HEK293 (cell line): ENCODE data around the gene TNFRSF1A.
A peak's percentile ranks its signal among the peaks of the same experiment; 100 is the strongest.

ENCODE experiments used
- CTCF ChIA-PET: fragments of 350-600 bp; formaldehyde crosslinking; extraction: SDS; loops from one replicate; lab custom pipeline; 2021; ENCODE audit warnings: antibody characterized with exemption; lab: Yijun Ruan, JAX
- POLR2A ChIA-PET: fragments of 300-600 bp; formaldehyde crosslinking; extraction: SDS; loops from one replicate; lab custom pipeline; 2020; ENCODE audit warnings: antibody characterized with exemption, inconsistent platforms; lab: Yijun Ruan, JAX
- H3K27ac ChIP-seq: fragments of 200-500 bp; sonication (Bioruptor generic); 2 replicates; pipeline ENCODE4 v1.5.1; 2014; ENCODE audit warnings: low read depth, low read length, control low read depth, inconsistent platforms; ENCODE audit errors: extremely low read depth
- H3K36me3 ChIP-seq, 2 experiments: fragments of 200-500 bp in 1 of 2; sonication (Bioruptor generic) in 1 of 2; 1 replicate in 1 of 2; 2 replicates in 1 of 2; pipeline ENCODE4 v1.5.1; 2014 to 2017; ENCODE audit warnings: inconsistent platforms in 2 of 2, low read length in 2 of 2; ENCODE audit not compliant: control insufficient read depth in 2 of 2, insufficient read depth in 1 of 2
- H3K4me1 ChIP-seq: fragments of 200-500 bp; sonication (Bioruptor generic); 2 replicates; pipeline ENCODE4 v1.5.1; 2014; ENCODE audit warnings: mild to moderate bottlenecking, low read length, inconsistent platforms; ENCODE audit not compliant: control insufficient read depth, insufficient read depth
- H3K4me3 ChIP-seq: 2 replicates; pipeline ENCODE4 v1.5.1; 2011; ENCODE audit warnings: low read depth, mild to moderate bottlenecking, control low read depth, low read length, moderate library complexity
- H3K9me3 ChIP-seq: fragments of 200-500 bp; sonication (Bioruptor generic); 2 replicates; pipeline ENCODE4 v1.5.1; 2014; ENCODE audit warnings: low read depth, low read length, inconsistent platforms; ENCODE audit not compliant: control insufficient read depth, insufficient read depth
- INSM2 ChIP-seq: fragments of 450-650 bp; formaldehyde crosslinking; IDR thresholded peaks from 2 replicates; pipeline ENCODE4 v1.5.1; 2016; ENCODE audit warnings: missing biosample characterization, missing genetic modification characterization
- SP2 ChIP-seq: fragments of 450-650 bp; formaldehyde crosslinking; IDR thresholded peaks from 2 replicates; pipeline ENCODE4 v1.5.1; 2016; ENCODE audit warnings: missing biosample characterization, missing genetic modification characterization
- SP7 ChIP-seq: fragments of 450-650 bp; formaldehyde crosslinking; IDR thresholded peaks from 2 replicates; pipeline ENCODE4 v1.5.1; 2016; ENCODE audit warnings: missing biosample characterization, missing genetic modification characterization
- TRIM28 ChIP-seq: IDR thresholded peaks from 2 replicates; pipeline ENCODE4 v1.6.1; 2011; ENCODE audit warnings: low read length, control low read depth, borderline replicate concordance
- ZFHX2 ChIP-seq: fragments of 450-650 bp; formaldehyde crosslinking; conservative IDR thresholded peaks from 2 replicates; pipeline ENCODE4 v1.5.1; 2016; ENCODE audit warnings: missing biosample characterization, missing genetic modification characterization
- ZFP41 ChIP-seq: fragments of 450-650 bp; formaldehyde crosslinking; IDR thresholded peaks from 2 replicates; pipeline ENCODE4 v1.5.1; 2016; ENCODE audit warnings: missing biosample characterization, missing genetic modification characterization, borderline replicate concordance
- ZNF221 ChIP-seq: fragments of 450-650 bp; formaldehyde crosslinking; IDR thresholded peaks from 2 replicates; pipeline ENCODE4 v1.5.1; 2017; ENCODE audit warnings: missing biosample characterization, missing genetic modification characterization, borderline replicate concordance
- ZNF223 ChIP-seq: fragments of 450-650 bp; formaldehyde crosslinking; IDR thresholded peaks from 2 replicates; pipeline ENCODE4 v1.5.1; 2016; ENCODE audit warnings: missing biosample characterization, missing genetic modification characterization
- ZNF426 ChIP-seq: fragments of 450-650 bp; formaldehyde crosslinking; IDR thresholded peaks from 2 replicates; pipeline ENCODE4 v1.5.1; 2017; ENCODE audit warnings: missing biosample characterization, missing genetic modification characterization, mild to moderate bottlenecking, inconsistent platforms, moderate library complexity
- ZNF629 ChIP-seq: fragments of 450-650 bp; formaldehyde crosslinking; IDR thresholded peaks from 2 replicates; pipeline ENCODE4 v1.5.1; 2017; ENCODE audit warnings: missing biosample characterization, missing genetic modification characterization
- ZNF704 ChIP-seq: fragments of 450-650 bp; formaldehyde crosslinking; IDR thresholded peaks from 2 replicates; pipeline ENCODE4 v1.5.1; 2016; ENCODE audit warnings: missing biosample characterization, missing genetic modification characterization
- ZNF76 ChIP-seq: fragments of 450-650 bp; formaldehyde crosslinking; IDR thresholded peaks from 2 replicates; pipeline ENCODE4; 2016; ENCODE audit warnings: low read depth, missing biosample characterization, missing genetic modification characterization, borderline replicate concordance
- TF ChIP-seq, protein P1 (sequence below): fragments of 450-650 bp; formaldehyde crosslinking; IDR thresholded peaks from 2 replicates; pipeline ENCODE4 v1.5.1; 2016; ENCODE audit warnings: missing biosample characterization, missing genetic modification characterization
- TF ChIP-seq, protein P2 (sequence below): fragments of 450-650 bp; formaldehyde crosslinking; IDR thresholded peaks from 2 replicates; pipeline ENCODE4 v1.5.1; 2016; ENCODE audit warnings: missing biosample characterization, missing genetic modification characterization

TNFRSF1A gene

GRCh38 chr12:6311822-6312528, 29.9 kb downstream of the TNFRSF1A start:
- ChIA-PET POLR2A (no interaction called here), CTCF (interaction anchor here (0.6 kb wide), 2 partner anchors 247 to 364 kb away, joined by 3 read pairs; no protein-coding TSS in a partner anchor)
- Histone ChIP-seq H3K36me3 (no peaks in the 10 kb centered on the region), H3K9me3 (no peaks in the 10 kb centered on the region), H3K4me3 (no peak overlapping the region), H3K27ac (no peak overlapping the region), H3K4me1 (no peaks in the 10 kb centered on the region)
- TF ChIP-seq ZNF221 (tag by site-specific recombination) = no peak
- no peak for TF ChIP-seq ZFP41 (tag by site-specific recombination)
- TF ChIP-seq ZNF426 (tag by site-specific recombination) = no peak
- no peak for TF ChIP-seq TRIM28
- TF ChIP-seq, protein P1, sequence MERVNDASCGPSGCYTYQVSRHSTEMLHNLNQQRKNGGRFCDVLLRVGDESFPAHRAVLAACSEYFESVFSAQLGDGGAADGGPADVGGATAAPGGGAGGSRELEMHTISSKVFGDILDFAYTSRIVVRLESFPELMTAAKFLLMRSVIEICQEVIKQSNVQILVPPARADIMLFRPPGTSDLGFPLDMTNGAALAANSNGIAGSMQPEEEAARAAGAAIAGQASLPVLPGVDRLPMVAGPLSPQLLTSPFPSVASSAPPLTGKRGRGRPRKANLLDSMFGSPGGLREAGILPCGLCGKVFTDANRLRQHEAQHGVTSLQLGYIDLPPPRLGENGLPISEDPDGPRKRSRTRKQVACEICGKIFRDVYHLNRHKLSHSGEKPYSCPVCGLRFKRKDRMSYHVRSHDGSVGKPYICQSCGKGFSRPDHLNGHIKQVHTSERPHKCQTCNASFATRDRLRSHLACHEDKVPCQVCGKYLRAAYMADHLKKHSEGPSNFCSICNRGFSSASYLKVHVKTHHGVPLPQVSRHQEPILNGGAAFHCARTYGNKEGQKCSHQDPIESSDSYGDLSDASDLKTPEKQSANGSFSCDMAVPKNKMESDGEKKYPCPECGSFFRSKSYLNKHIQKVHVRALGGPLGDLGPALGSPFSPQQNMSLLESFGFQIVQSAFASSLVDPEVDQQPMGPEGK (tag by site-specific recombination) = no peak
- TF ChIP-seq ZNF629 = no peak
- TF ChIP-seq ZNF223 (tag by site-specific recombination) = no peak
- TF ChIP-seq ZNF704 (tag by site-specific recombination) = no peak

GRCh38 chr12:6310771-6311610, 30.9 kb downstream of the TNFRSF1A start:
- TF ChIP-seq SP2 (tag by site-specific recombination) (peak; percentile 26; the same call in 1 of the 2 replicates), ZFHX2 (no peak), INSM2 (tag by site-specific recombination) (no peak), SP7 (no peak), ZNF76 (tag by site-specific recombination) (no peak)
- TF ChIP-seq, protein P2, sequence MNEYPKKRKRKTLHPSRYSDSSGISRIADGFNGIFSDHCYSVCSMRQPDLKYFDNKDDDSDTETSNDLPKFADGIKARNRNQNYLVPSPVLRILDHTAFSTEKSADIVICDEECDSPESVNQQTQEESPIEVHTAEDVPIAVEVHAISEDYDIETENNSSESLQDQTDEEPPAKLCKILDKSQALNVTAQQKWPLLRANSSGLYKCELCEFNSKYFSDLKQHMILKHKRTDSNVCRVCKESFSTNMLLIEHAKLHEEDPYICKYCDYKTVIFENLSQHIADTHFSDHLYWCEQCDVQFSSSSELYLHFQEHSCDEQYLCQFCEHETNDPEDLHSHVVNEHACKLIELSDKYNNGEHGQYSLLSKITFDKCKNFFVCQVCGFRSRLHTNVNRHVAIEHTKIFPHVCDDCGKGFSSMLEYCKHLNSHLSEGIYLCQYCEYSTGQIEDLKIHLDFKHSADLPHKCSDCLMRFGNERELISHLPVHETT (tag by site-specific recombination) = no peak
- Histone ChIP-seq H3K9me3 (no peaks in the 10 kb centered on the region), H3K36me3 (no peaks in the 10 kb centered on the region), H3K27ac (no peak overlapping the region), H3K4me3 (peak overlapping the region; percentile 13), H3K4me1 (no peaks in the 10 kb centered on the region)
- ChIA-PET CTCF (no interaction called here), POLR2A (interaction anchor here (1.0 kb wide), 1 partner anchor 159 kb away, joined by 3 read pairs; the partner anchor contains the start of gene VAMP1)
